Measurements from ENCODE around the gene GLRX3.

- TF ChIP-seq POLR2A (IDR thresholded peaks at IDR 0.05) = no peak
- no peak for TF ChIP-seq CTCF (IDR thresholded peaks at IDR 0.05)
Observed at GRCh38 chr10:130111852-130112180, 24.4 kb upstream of the GLRX3 start.

Data from uterus (tissue), 2 donors.